ENCODE data around the gene KDM3B. TPM values are rescaled to one million over a fixed set of nuclear protein-coding genes. Genes with fewer than 3 reads are reported as not detected.

The KDM3B gene
- total RNA-seq, 1 experiment from 2014 or later, result 89.2 TPM

GRCh38 chr5:138453590-138453989 lies 101.1 kb downstream of the KDM3B start:
- H3K79me1 ChIP-seq (ENCODE audit: insufficient read depth, low read depth, low read length, poor library complexity, severe bottlenecking), result no peaks in the 10 kb centered on the region
- no peak overlapping the region for H3K23ac ChIP-seq (ENCODE audit: insufficient read length, low read depth, low read length)
- no peaks in the 10 kb centered on the region for H3K79me2 ChIP-seq (ENCODE audit: insufficient read depth, low read length)
- Mint-ChIP-seq H3K27ac (no peak overlapping the region), H3K36me3 (ENCODE audit: insufficient read depth in 1 of 3, low read depth in 3 of 3) (no peaks in the 10 kb centered on the region; a peak in 1 of 7 replicates), H3K27me3 (ENCODE audit: low read depth) (peaks cover 4% of the 10 kb centered on the region; the same call in 1 of the 2 replicates), H3K4me1 (peaks cover 32 to 49% of the 10 kb centered on the region in 2 experiments), H3K4me3 (no peak overlapping the region), H3K9me3 (no peaks in the 10 kb centered on the region)
- H2AK5ac ChIP-seq (ENCODE audit: insufficient read length, low read length), result no peak overlapping the region
- no peaks in the 10 kb centered on the region for H3K27me3 ChIP-seq (ENCODE audit: insufficient read depth, low read length)
- no peak overlapping the region for H3T11ph ChIP-seq (ENCODE audit: low read length)
- H3K4me2 ChIP-seq (ENCODE audit: insufficient read depth, insufficient read length, low read length), result no peak overlapping the region
- DNase-seq, result no peak
- H2AFZ ChIP-seq (ENCODE audit: low read length), result no peak overlapping the region
- no peak overlapping the region for H3K14ac ChIP-seq (ENCODE audit: insufficient read depth, low read length)
- no peak overlapping the region for H3K27ac ChIP-seq (ENCODE audit: insufficient read length, low read depth, low read length)
- no peak overlapping the region for H4K91ac ChIP-seq (ENCODE audit: insufficient read length, low read depth, low read length)
- no peaks in the 10 kb centered on the region; the same call in 1 of the 2 replicates for H3K4me1 ChIP-seq (ENCODE audit: insufficient read depth, low read length)
- H2BK20ac ChIP-seq (ENCODE audit: low read depth, low read length, poor library complexity, severe bottlenecking), result no peak overlapping the region
- no peak overlapping the region for H3K56ac ChIP-seq (ENCODE audit: insufficient read length, low read depth, low read length)
- no peaks in the 10 kb centered on the region for H3K23me2 ChIP-seq (ENCODE audit: insufficient read length, low read depth, low read length, poor library complexity, severe bottlenecking)
- H3K9ac ChIP-seq (ENCODE audit: extremely low read depth, insufficient read length, low read length), result no peak overlapping the region
- no peak overlapping the region for H2BK12ac ChIP-seq (ENCODE audit: insufficient read length, low read depth, low read length)
- H4K8ac ChIP-seq (replicated peaks; ENCODE audit: insufficient read length, low read depth, low read length), result no peak overlapping the region
- no peak overlapping the region for H4K5ac ChIP-seq (ENCODE audit: insufficient read length, low read depth, low read length)
- WGBS (ENCODE audit: extremely low coverage, insufficient read length, low lambda C conversion rate), result no CpG with 5 or more reads among the region's 13 CpGs
- H2BK120ac ChIP-seq (ENCODE audit: low read depth, low read length, poor library complexity, severe bottlenecking), result no peak overlapping the region
- H3K18ac ChIP-seq (ENCODE audit: insufficient read length, low read depth, low read length), result no peak overlapping the region
- H4K20me1 ChIP-seq (ENCODE audit: control insufficient read depth, insufficient read depth, insufficient read length), result no peaks in the 10 kb centered on the region
- H2BK5ac ChIP-seq (ENCODE audit: insufficient read length, low read length), result no peak overlapping the region
- H2BK15ac ChIP-seq (ENCODE audit: low read depth, low read length), result no peak overlapping the region
- no peak for TF ChIP-seq CTCF (conservative IDR thresholded peaks at IDR 0.05)
- no peaks in the 10 kb centered on the region for H3K9me3 ChIP-seq (ENCODE audit: control insufficient read depth, low read depth, low read length)
- no peak overlapping the region for H3K4ac ChIP-seq (ENCODE audit: low read depth, low read length)
